Measurements from ENCODE around the gene PPP1R3E. TPM values are rescaled to one million over a fixed set of nuclear protein-coding genes. Genes with fewer than 3 reads are reported as not detected.
"Not testable (repeated sequence)": the region's sequence is repeated elsewhere in the genome, so short reads cannot be mapped to it uniquely, and the experiment has no call there.

PPP1R3E gene
- total RNA-seq, 1 donor from 2014 or later: 26.6 TPM

GRCh38 chr14:23299986-23300686, 2.5 kb downstream of the PPP1R3E start:
- intact Hi-C loops (cut with micrococcal nuclease): loop anchor here (1.0 to 10.0 kb wide), 9 partner anchors 35 to 1918 kb away; partner anchors contain the start of genes EMC9, METTL3, PRMT5 and PSME2

GRCh38 chr14:23299211-23299957, 3.3 kb downstream of the PPP1R3E start:
- intact Hi-C loops (cut with micrococcal nuclease): loop anchor here (1.0 kb wide), 1 partner anchor 34 kb away; no protein-coding TSS in a partner anchor

DNA sequence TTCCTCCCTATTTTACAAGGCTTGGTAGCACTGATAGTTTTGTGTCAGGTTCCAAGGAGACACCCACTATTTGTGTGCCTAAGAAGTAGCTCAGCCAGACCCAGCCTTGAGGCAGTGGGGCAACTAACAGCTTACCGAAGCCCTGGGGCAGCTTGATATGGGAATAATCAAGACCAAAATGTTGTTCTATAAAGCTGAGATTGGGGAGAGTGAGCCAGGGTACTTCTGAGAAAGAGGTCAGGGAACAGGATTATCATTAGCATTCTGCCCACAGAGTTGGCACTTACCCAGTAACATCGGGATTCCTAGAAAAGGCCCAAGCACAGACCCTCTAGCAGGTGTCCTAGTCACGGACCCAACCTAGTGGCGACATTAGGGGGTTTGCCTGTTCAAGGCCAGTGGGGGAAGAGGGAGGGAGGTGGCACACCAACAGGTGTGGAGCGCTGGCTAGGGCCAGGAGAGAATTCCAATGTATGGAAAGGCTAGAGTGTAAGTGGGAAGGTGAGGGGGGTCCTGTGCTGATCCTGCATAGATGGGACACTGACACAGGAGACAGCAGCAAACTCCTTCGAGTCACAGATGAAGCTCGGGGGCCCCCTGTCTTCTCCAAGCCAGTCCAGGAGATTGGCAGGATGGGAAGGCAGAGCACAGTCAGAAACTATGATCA, 4.9 kb downstream of the PPP1R3E start:
- intact Hi-C loops (cut with micrococcal nuclease): no loop called here

DNA sequence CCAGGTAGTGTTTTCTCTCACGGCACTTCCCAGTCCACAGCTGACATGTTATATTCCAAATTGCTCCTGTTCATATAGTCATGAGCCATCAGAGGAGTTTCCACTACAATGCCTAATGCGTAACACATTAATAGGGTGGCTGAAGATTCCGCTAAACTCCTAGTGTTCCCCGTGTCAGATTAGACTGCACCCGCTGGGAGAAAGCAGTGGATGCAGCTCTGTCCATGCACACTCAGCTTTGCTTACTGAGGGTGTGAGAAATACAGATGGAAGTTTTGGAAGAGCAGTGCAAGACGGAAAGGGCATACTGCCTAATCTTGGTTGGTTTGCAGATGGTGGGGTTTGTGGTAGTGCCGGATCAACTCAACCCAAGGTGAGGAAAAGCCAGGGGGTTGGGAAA, 5.6 kb downstream of the PPP1R3E start:
- intact Hi-C loops (cut with micrococcal nuclease): no loop called here

DNA sequence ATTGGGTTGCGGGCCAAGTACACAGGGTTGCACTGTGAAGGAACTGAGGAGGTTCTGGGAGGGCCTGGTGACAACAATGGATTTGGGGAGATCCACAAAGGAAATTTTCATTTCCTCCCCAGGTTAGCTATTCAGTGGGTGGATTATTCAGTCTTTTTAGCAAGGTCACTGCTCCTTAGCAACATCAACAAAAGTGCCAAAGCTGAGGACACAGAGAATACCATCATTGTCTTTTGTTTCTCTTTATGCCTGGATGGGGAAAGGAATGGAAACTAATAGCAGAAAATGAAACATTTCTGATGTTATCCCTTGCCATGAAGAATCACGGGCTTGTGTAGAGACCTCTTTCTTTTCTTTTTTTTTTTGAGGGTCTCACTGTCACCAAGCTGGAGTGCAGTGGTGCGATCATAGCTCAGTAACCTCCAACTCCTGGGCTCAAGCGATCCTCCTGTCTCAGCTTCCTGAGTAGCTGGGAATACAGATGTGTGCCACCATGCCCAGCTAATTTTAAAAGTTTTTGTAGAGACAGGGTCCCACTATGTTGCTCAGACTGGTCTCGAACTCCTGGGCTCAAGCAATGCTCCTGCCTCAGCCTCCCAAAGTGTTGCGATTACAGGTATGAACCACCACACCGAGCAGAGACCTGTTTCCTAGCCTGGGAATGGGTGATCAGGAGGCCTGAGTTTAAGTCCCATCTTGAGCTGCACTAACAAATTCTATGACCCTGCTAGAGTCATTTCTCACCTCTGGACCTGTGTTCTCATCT, 6.5 kb downstream of the PPP1R3E start:
- intact Hi-C loops (cut with micrococcal nuclease): no loop called here

GRCh38 chr14:23294734-23295561, 7.7 kb downstream of the PPP1R3E start:
- intact Hi-C loops (cut with micrococcal nuclease): loop anchor here (1.0 to 2.0 kb wide), 5 partner anchors 9 to 309 kb away; partner anchors contain the start of genes HOMEZ and RNF212B

DNA sequence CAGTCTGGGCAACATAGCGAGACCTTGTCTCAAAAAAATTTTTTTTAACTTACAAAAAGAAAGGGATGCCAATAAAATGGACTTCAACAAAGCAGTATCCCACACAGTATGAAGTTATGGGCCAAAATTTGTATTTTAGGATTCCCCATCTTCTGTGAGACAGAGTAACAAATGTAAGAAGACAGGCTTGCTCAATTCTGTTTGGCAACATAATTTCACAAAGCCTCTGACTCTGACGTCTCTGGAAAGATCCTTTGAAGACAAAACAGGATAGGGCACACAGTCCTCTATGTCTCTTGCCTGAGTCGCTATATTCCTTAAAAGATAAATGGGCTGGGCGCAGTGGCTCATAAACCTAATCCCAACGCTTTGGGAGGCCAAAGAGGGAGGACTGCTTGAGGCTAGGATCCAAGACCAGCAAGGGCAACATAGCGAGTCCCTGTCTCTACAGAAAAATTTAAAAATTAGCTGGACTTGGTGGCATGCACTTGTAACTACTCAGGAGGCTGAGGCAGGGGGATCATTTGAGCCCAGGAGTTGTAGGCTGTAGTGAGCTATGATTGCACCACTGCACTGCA, 15.7 kb downstream of the PPP1R3E start:
- intact Hi-C loops (cut with micrococcal nuclease): loop anchor here (1.0 to 5.0 kb wide), 11 partner anchors 8 to 700 kb away; partner anchors contain the start of genes ACIN1, C14orf119, DAD1 and NGDN

GRCh38 chr14:23286020-23286901, 16.4 kb downstream of the PPP1R3E start, which contains the start of gene HOMEZ:
TSS of gene HOMEZ (minus strand) at chr14:23286132. CDS start at chr14:23285952, 180 bp downstream.
- intact Hi-C loops (cut with micrococcal nuclease): loop anchor here (1.0 to 5.0 kb wide), 11 partner anchors 9 to 699 kb away; partner anchors contain the start of genes ACIN1, C14orf119, DAD1 and NGDN

- intact Hi-C loops (cut with micrococcal nuclease): loop anchor here (1.0 to 5.0 kb wide), 11 partner anchors 10 to 698 kb away; partner anchors contain the start of genes ACIN1, C14orf119, DAD1 and NGDN
Observed at GRCh38 chr14:23285530-23286019, 17.1 kb downstream of the PPP1R3E start.

- intact Hi-C loops (cut with micrococcal nuclease): loop anchor here (5.0 kb wide), 2 partner anchors 98 to 698 kb away; partner anchors contain the start of gene DAD1
Observed at GRCh38 chr14:23284654-23285529, 17.8 kb downstream of the PPP1R3E start.

- intact Hi-C loops (cut with micrococcal nuclease): no loop called here
Observed at GRCh38 chr14:23281247-23281646, 21.4 kb downstream of the PPP1R3E start.

GRCh38 chr14:23277928-23278327, 24.7 kb downstream of the PPP1R3E start:
- intact Hi-C loops (cut with micrococcal nuclease): not testable (repeated sequence)

DNA sequence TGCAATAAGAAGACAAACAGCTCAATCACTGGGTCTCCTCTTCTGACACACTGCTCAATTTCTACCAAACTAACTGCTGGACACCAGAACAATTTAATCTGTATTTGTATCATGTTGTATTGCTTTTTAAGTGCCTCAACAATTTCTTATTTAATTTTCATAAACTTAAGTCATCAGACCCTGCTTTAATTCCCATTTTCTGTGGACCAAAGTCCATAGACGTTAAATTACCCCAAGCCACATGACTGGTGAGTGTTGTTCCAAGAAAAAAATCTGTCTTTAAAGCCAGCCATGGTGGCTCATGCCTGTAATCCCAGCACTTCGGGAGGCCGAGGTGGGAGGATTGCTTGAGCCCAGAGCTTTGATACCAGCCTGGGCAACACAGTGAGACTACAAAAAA, 25.5 kb downstream of the PPP1R3E start:
- intact Hi-C loops (cut with micrococcal nuclease): no loop called here

- intact Hi-C loops (cut with micrococcal nuclease): no loop called here
Observed at GRCh38 chr14:23275412-23275811, 27.2 kb downstream of the PPP1R3E start.

- intact Hi-C loops (cut with micrococcal nuclease): no loop called here
Observed at GRCh38 chr14:23269193-23269592, 33.5 kb downstream of the PPP1R3E start.

- intact Hi-C loops (cut with micrococcal nuclease): not testable (repeated sequence)
Observed at GRCh38 chr14:23260849-23261248, 41.8 kb downstream of the PPP1R3E start.

- intact Hi-C loops (cut with micrococcal nuclease): no loop called here
Observed at GRCh38 chr14:23259426-23259825, 43.2 kb downstream of the PPP1R3E start.
